ENCODE results near the gene PKP4.

- no peak for TF ChIP-seq POLR2A (IDR thresholded peaks at IDR 0.05)
- peak in 2 of 3 donors; percentile 11 to 69 for TF ChIP-seq POLR2AphosphoS5 (IDR thresholded peaks at IDR 0.05)
Measured at GRCh38 chr2:158518084-158518483, 61.3 kb downstream of the PKP4 start.
